HK-2 (cell line): ENCODE measurements around the gene CSNK1D.

ENCODE experiments used
- DNase-seq: peaks from one replicate; pipeline ENCODE4 v3.0.0-alpha.2; 2018; ENCODE audit not compliant: unreplicated experiment

The CSNK1D gene

GRCh38 chr17:82228842-82229697, 44.4 kb downstream of the CSNK1D start, which contains the start of gene SLC16A3:
TSS of gene SLC16A3 (plus strand) at chr17:82229042. CDS start at chr17:82236009, 6,967 bp downstream.
- DNase-seq: peak; percentile 82

GRCh38 chr17:82228278-82228841, 45.1 kb downstream of the CSNK1D start:
- DNase-seq: no peak

- DNase-seq: no peak
These were observed 45.7 kb downstream of the CSNK1D start for GRCh38 chr17:82227629-82228277.

GRCh38 chr17:82226809-82227628, 46.5 kb downstream of the CSNK1D start:
- no peak for DNase-seq

- DNase-seq: no peak
These were observed 47.2 kb downstream of the CSNK1D start for GRCh38 chr17:82226146-82226808.

- no peak for DNase-seq
These were observed 48.0 kb downstream of the CSNK1D start for GRCh38 chr17:82225368-82226029.

GRCh38 chr17:82224666-82225065, 48.8 kb downstream of the CSNK1D start:
- DNase-seq: no peak

- DNase-seq: no peak
These were observed 50.0 kb downstream of the CSNK1D start for GRCh38 chr17:82223517-82223916.

GRCh38 chr17:82222816-82223215, 50.7 kb downstream of the CSNK1D start:
- DNase-seq: no peak

GRCh38 chr17:82221341-82221902, 52.1 kb downstream of the CSNK1D start:
- no peak for DNase-seq

GRCh38 chr17:82219753-82220709, 53.5 kb downstream of the CSNK1D start:
- DNase-seq: no peak

- DNase-seq: no peak
These were observed 54.4 kb downstream of the CSNK1D start for GRCh38 chr17:82219083-82219482.

- DNase-seq: no peak
These were observed 55.0 kb downstream of the CSNK1D start for GRCh38 chr17:82218349-82219075.

- peak; percentile 93 for DNase-seq
These were observed 55.8 kb downstream of the CSNK1D start for GRCh38 chr17:82217530-82218204.

- DNase-seq: peak; percentile 78
These were observed 56.4 kb downstream of the CSNK1D start for GRCh38 chr17:82217120-82217529.

GRCh38 chr17:82216301-82217119, 57.0 kb downstream of the CSNK1D start:
- DNase-seq: peak; percentile 89

- no peak for DNase-seq
These were observed 57.6 kb downstream of the CSNK1D start for GRCh38 chr17:82215972-82216300.
